A673 (cell line): ENCODE results near the gene SH3TC1. TPM values are rescaled to one million over a fixed set of nuclear protein-coding genes. Genes with fewer than 3 reads are reported as not detected.

Experiments
- BruUV-seq: library from RNA; stranded (reverse); fragments of 400-500 nt; replicated peaks from 2 replicates; lab custom pipeline; 2021; lab: Mats Ljungman, UMichigan
- CTCF ChIA-PET: fragments of 300-600 bp; sonication (Branson Sonifier 250); formaldehyde crosslinking; loops from one replicate; lab custom pipeline; 2022; ENCODE audit warnings: antibody characterized with exemption; lab: Charles Lee
- POLR2A ChIA-PET: fragments of 300-600 bp; sonication (Branson Sonifier 250); formaldehyde crosslinking; loops from one replicate; lab custom pipeline; 2022; ENCODE audit warnings: antibody characterized with exemption; ENCODE audit not compliant: low non-redundant PET; lab: Charles Lee
- DNase-seq: peaks from one replicate; pipeline ENCODE4 v3.0.0-alpha.2; 2015; ENCODE audit warnings: low spot score
- H3K27ac ChIP-seq: fragments of 200-600 bp; sonication (generic); 2 replicates; pipeline ENCODE4 v1.5.1; 2016; ENCODE audit warnings: mixed run types, low read depth, mild to moderate bottlenecking, mixed read lengths, antibody characterized with exemption, low read length; ENCODE audit not compliant: poor library complexity, severe bottlenecking
- H3K27me3 ChIP-seq: fragments of 200-600 bp; sonication (generic); replicated peaks from 2 replicates; pipeline ENCODE4 v1.6.1; 2017; ENCODE audit warnings: mixed run types, low read depth, mild to moderate bottlenecking, mixed read lengths, antibody characterized with exemption, low read length; ENCODE audit not compliant: insufficient read depth, poor library complexity
- H3K36me3 ChIP-seq: fragments of 200-600 bp; sonication (generic); 2 replicates; pipeline ENCODE4 v1.6.1; 2016; ENCODE audit warnings: mixed run types, mild to moderate bottlenecking, mixed read lengths, antibody characterized with exemption, low read length; ENCODE audit not compliant: insufficient read depth, poor library complexity, severe bottlenecking
- H3K4me1 ChIP-seq: fragments of 200-600 bp; sonication (generic); 2 replicates; pipeline ENCODE4 v1.6.1; 2017; ENCODE audit warnings: mixed run types, mild to moderate bottlenecking, mixed read lengths, antibody characterized with exemption, low read length; ENCODE audit not compliant: insufficient read depth, poor library complexity, severe bottlenecking
- H3K4me3 ChIP-seq: fragments of 200-600 bp; sonication (generic); 2 replicates; pipeline ENCODE4 v1.5.1; 2016; ENCODE audit warnings: low read depth, mixed run types, mild to moderate bottlenecking, mixed read lengths, low read length; ENCODE audit not compliant: poor library complexity, severe bottlenecking
- H3K9me3 ChIP-seq: fragments of 200-600 bp; sonication (generic); 2 replicates; pipeline ENCODE4 v1.6.1; 2016; ENCODE audit warnings: mixed run types, low read depth, mild to moderate bottlenecking, mixed read lengths, antibody characterized with exemption, low read length; ENCODE audit not compliant: poor library complexity, severe bottlenecking
- EZH2 ChIP-seq: fragments of 200-600 bp; sonication (generic); IDR thresholded peaks from 2 replicates; pipeline ENCODE4 v1.6.1; 2017; ENCODE audit warnings: borderline replicate concordance, low read depth, mild to moderate bottlenecking, mixed read lengths, antibody characterized with exemption, low read length; ENCODE audit not compliant: poor library complexity, severe bottlenecking
- intact Hi-C: fragments of 100-400 bp; cut with micrococcal nuclease; formaldehyde crosslinking; loops from one replicate; pipeline ENCODE4 v1.10.0; 2022; ENCODE audit not compliant: unreplicated experiment
- total RNA-seq: library from RNA; stranded (reverse); gene quantifications from 2 replicates; pipeline ENCODE4 v1.2.3, GENCODE V29; 2021
- TF ChIP-seq, protein P1 (sequence below): fragments of 300-800, 200-600 bp; sonication (generic); conservative IDR thresholded peaks from 2 replicates; pipeline ENCODE4 v1.5.1; 2017; ENCODE audit warnings: low read depth, mild to moderate bottlenecking, antibody characterized with exemption, low read length, moderate library complexity, mixed read lengths

SH3TC1 gene
- total RNA-seq, 1 experiment from 2014 or later, result 0.71 TPM

DNA sequence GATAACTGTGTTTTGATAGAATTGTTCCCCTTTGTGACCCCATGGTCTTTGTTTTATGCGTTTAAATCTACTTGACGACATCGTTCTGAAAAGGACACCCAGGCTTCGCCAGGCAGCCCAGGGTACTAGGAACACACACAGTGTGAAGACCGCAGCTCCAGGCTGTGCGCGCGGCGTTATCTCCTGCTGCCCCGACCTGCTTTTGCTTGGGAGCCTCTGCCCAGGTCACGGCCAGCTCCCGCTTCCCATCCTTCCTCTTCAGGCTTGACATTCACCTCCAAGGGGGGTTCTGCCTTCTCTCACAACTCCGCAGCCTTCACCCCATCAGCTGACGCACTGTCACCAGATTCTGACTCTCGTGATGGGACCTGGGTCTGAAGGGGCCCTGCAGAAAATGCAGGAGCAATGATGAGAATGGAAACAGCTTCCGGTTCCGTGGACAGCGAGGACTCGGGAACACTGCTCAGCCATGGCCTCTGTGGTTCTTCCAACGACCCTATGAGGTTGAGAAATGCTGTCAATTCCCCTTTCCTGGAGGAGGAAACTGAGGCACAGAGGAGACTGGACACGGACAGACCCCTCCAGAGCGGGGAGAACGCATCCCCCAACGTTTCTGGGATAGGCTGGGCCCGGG, 69.9 kb downstream of the SH3TC1 start:
- Histone ChIP-seq H3K4me1 (peaks cover 9% of the 10 kb centered on the region), H3K27ac (no peak overlapping the region), H3K9me3 (no peaks in the 10 kb centered on the region), H3K4me3 (no peak overlapping the region), H3K27me3 (peaks cover 25% of the 10 kb centered on the region), H3K36me3 (no peaks in the 10 kb centered on the region)
- intact Hi-C loops, result no loop called here
- BruUV-seq, result no TSS peak
- DNase-seq, result no peak
- ChIA-PET CTCF (no interaction called here), POLR2A (no interaction called here)
- TF ChIP-seq EZH2, result no peak
- TF ChIP-seq, protein P1, sequence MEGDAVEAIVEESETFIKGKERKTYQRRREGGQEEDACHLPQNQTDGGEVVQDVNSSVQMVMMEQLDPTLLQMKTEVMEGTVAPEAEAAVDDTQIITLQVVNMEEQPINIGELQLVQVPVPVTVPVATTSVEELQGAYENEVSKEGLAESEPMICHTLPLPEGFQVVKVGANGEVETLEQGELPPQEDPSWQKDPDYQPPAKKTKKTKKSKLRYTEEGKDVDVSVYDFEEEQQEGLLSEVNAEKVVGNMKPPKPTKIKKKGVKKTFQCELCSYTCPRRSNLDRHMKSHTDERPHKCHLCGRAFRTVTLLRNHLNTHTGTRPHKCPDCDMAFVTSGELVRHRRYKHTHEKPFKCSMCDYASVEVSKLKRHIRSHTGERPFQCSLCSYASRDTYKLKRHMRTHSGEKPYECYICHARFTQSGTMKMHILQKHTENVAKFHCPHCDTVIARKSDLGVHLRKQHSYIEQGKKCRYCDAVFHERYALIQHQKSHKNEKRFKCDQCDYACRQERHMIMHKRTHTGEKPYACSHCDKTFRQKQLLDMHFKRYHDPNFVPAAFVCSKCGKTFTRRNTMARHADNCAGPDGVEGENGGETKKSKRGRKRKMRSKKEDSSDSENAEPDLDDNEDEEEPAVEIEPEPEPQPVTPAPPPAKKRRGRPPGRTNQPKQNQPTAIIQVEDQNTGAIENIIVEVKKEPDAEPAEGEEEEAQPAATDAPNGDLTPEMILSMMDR, result no peak

DNA sequence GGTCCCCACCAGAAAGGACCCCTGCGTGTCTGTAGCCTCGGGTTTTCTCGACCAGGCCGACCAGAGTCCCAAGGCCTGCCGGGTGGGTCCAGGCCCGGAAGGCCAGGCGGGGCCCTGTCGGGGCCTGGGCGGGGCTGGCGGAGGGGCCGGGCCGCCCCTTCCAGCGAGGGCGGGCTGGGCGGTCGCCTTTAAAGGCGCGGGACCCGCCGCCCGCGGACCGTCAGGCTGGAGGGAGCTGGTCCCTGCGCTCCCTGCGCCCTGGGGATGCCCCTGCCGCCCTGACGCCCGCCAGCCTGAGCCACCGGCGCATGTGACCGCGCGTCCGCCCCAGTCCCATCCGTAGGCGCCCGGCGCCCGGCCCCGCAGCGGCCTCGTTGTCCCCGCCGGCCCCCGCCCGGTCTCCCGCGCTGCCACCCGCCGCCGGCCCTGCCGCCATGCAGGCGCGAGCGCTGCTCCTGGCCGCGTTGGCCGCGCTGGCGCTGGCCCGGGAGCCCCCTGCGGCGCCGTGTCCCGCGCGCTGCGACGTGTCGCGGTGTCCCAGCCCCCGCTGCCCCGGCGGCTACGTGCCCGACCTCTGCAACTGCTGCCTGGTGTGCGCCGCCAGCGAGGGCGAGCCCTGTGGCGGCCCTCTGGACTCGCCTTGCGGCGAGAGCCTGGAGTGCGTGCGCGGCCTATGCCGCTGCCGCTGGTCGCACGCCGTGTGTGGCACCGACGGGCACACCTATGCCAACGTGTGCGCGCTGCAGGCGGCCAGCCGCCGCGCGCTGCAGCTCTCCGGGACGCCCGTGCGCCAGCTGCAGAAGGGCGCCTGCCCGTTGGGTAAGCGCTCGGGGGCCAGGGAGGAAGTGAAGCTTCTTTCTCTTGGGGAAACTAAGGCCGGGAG, 70.7 kb downstream of the SH3TC1 start, which contains the start of gene HTRA3:
Gene HTRA3, plus strand, starts transcription at position 220 of the 883 bp plus-strand sequence. Its CDS starts 215 bp downstream, at position 435.
- ChIA-PET POLR2A (no interaction called here), CTCF (no interaction called here)
- H3K4me3 ChIP-seq, result peak within 1 kb of the TSS; percentile 27
- DNase-seq, result no peak
- peaks cover 25% of the 10 kb centered on the region for H3K27me3 ChIP-seq
- BruUV-seq, result no TSS peak
- intact Hi-C loops, result loop anchor here (10.0 kb wide), 1 partner anchor 135 kb away; no protein-coding TSS in a partner anchor
- peaks cover 15% of the 10 kb centered on the region for H3K4me1 ChIP-seq
- no peaks in the 10 kb centered on the region for H3K9me3 ChIP-seq
- peak; percentile 70 for TF ChIP-seq EZH2
- TF ChIP-seq, protein P1, result no peak
- H3K36me3 ChIP-seq, result no peaks in the 10 kb centered on the region
- no peak within 1 kb of the TSS for H3K27ac ChIP-seq

GRCh38 chr4:8270418-8270771, 71.3 kb downstream of the SH3TC1 start:
- H3K4me3 ChIP-seq, result no peak overlapping the region
- intact Hi-C loops, result loop anchor here (10.0 kb wide), 1 partner anchor 134 kb away; no protein-coding TSS in a partner anchor
- H3K27ac ChIP-seq, result no peak overlapping the region
- TF ChIP-seq EZH2, result no peak
- TF ChIP-seq, protein P1, result no peak
- no TSS peak for BruUV-seq
- H3K27me3 ChIP-seq, result peaks cover 25% of the 10 kb centered on the region
- ChIA-PET POLR2A (no interaction called here), CTCF (no interaction called here)
- no peaks in the 10 kb centered on the region for H3K36me3 ChIP-seq
- no peak for DNase-seq
- H3K9me3 ChIP-seq, result no peaks in the 10 kb centered on the region
- H3K4me1 ChIP-seq, result peaks cover 21% of the 10 kb centered on the region
